HG02798 (cell line): ENCODE measurements around the gene OR51S1.
"Not testable (repeated sequence)": the region's sequence is repeated elsewhere in the genome, so short reads cannot be mapped to it uniquely, and the experiment has no call there.

Source experiments
- ATAC-seq: cut with Tn5 transposase; IDR thresholded peaks from one replicate; pipeline ENCODE4 v1.9.1; 2021; ENCODE audit warnings: mild to moderate bottlenecking; ENCODE audit not compliant: unreplicated experiment, poor library complexity

The OR51S1 gene, protein sequence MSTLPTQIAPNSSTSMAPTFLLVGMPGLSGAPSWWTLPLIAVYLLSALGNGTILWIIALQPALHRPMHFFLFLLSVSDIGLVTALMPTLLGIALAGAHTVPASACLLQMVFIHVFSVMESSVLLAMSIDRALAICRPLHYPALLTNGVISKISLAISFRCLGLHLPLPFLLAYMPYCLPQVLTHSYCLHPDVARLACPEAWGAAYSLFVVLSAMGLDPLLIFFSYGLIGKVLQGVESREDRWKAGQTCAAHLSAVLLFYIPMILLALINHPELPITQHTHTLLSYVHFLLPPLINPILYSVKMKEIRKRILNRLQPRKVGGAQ

DNA sequence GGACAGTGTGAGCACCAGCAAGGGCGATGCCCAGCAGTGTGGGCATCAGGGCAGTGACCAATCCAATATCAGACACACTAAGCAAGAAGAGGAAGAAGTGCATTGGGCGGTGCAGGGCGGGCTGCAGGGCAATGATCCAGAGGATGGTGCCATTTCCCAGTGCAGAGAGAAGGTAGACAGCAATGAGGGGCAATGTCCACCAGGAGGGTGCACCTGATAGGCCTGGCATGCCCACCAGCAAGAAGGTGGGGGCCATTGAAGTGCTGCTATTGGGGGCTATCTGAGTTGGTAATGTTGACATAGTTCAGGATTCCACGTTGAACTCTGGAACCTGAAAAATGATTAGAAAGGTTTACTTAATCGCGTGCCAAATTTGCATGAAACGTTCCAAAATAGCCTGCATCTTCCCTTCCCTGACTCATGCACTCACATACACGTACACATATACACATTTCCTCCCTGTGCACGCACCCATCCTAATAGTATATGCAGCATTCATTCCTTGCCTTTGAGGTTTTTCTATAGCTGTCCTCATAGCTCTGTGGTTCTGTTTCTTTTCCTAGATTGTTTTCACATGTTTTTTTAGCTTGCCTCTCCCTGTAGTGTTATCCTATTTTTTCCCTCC lies at the start of gene OR51S1:
Gene OR51S1, minus strand, starts transcription at position 301 of the 625 bp plus-strand sequence. Its CDS starts 0 bp downstream, at position 301.
- no peak for ATAC-seq

DNA sequence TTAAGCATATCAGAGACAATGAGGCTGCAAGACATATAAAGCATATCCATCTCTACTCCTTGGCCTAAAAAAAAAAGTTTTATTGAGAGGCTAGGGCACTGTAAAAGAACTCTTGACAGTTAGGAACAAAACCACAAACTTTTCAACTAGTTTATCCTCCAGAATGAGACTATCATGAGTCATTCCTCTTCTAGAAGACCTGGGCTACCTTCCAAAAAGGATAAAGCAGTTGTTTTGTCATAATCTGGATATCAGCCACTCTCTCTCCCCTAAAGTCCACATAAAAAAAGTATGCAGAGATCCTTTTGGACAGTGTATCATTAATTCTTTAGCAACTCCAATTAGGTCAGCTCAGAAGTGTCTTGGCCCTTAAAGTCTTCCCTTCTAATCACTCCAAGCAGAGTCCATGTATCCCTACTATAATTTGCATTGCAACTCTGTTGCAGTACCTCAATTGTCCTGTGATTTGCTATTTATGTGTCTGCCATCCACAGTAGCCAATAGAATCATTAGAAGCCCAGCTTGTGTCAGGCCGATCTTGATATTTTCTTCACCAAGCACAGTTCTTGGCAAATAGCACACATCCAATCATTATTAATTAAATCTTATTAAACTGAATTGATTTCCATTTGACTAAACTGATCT lies 43.1 kb upstream of the OR51S1 start:
- ATAC-seq: no peak

DNA sequence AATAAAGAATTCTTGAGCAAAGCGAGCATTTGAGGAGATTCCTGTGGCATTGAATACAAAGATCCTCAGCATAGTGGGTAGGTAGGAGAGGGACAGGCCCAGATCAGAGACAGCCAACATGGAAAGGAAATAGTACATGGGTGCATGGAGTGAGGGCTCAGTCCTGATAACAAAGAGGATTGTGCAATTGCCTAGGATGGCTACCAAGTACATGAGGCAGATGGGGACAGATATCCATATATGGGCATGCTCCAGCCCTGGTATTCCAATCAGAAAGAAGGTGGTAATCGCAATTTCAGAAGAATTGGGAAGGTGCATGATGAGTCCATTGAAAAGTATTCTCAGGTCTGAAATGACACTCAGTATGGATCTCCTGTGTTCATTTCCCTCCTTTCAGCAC lies 41.3 kb upstream of the OR51S1 start:
- no peak for ATAC-seq

DNA sequence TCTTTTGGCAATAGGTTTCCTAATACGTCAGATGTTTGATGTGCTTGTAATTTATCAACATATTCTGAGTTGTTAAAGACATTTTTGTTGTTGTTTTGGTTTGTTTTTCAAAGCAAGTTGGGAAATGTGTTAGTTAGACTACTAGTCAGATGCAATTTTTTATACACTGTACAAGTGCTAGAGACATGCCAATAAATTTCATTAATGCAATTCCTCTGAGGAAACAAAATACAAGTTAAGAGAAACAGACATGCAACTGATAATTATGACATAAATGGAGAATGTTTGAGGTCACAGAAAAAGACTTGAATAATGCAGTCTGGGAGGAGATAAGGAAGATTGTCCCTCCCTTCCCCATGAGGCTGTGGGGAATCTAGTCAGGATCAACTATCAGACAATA lies 38.6 kb upstream of the OR51S1 start:
- no peak for ATAC-seq

DNA sequence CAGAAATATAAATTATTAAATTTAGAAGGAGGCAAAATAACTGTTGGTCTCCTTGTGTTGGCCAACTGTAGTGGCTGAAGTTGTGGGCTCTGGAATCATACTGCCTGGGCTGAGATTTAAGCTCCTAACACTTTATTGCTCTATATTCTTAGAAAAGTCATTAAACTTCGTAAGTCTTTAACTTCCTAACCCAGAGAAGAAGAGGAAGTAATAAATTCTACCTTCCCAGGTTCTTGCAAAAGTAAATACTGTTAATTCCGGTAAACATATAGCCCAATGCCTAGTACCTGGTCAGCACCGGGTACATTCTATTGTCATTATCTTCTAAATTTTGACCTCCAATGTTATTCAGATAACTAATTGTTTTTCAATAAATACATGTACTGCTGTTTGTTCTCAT lies 37.2 kb upstream of the OR51S1 start:
- ATAC-seq: no peak

DNA sequence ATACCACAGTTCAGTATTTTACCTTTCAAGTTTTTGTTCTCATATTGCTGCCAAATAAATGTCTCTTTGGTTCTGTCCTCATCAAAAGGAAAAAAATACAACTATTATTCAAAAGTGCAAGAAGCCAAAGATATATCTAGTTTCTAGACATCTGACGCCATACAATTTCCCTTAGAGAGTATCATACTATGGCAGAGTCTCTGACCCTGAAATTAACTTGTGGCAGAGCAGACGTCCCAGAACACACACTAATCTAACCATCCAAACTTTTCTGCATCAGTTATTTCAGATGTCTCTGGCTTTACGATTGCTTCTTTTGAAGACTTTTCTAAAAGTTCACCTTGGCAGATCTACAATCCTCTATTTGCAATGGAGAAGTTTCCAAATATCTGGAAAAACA lies 35.4 kb upstream of the OR51S1 start:
- ATAC-seq: no peak

DNA sequence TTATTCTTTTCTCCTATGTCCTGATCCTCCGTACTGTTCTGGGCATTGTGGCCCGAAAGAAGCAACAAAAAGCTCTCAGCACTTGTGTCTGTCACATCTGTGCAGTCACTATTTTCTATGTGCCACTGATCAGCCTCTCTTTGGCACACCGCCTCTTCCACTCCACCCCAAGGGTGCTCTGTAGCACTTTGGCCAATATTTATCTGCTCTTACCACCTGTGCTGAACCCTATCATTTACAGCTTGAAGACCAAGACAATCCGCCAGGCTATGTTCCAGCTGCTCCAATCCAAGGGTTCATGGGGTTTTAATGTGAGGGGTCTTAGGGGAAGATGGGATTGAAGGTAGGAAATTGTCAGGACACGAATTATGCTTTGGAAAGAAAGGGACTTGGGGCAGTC lies 33.5 kb upstream of the OR51S1 start:
- ATAC-seq: no peak

DNA sequence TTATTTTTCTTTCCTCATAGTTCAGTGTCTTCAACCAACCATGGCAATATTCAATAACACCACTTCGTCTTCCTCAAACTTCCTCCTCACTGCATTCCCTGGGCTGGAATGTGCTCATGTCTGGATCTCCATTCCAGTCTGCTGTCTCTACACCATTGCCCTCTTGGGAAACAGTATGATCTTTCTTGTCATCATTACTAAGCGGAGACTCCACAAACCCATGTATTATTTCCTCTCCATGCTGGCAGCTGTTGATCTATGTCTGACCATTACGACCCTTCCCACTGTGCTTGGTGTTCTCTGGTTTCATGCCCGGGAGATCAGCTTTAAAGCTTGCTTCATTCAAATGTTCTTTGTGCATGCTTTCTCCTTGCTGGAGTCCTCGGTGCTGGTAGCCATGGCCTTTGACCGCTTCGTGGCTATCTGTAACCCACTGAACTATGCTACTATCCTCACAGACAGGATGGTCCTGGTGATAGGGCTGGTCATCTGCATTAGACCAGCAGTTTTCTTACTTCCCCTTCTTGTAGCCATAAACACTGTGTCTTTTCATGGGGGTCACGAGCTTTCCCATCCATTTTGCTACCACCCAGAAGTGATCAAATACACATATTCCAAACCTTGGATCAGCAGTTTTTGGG lies 33.0 kb upstream of the OR51S1 start, which contains the start of gene OR51T1:
Gene OR51T1, plus strand, starts transcription at position 41 of the 641 bp plus-strand sequence. Its CDS starts 0 bp downstream, at position 41.
- ATAC-seq: no peak

DNA sequence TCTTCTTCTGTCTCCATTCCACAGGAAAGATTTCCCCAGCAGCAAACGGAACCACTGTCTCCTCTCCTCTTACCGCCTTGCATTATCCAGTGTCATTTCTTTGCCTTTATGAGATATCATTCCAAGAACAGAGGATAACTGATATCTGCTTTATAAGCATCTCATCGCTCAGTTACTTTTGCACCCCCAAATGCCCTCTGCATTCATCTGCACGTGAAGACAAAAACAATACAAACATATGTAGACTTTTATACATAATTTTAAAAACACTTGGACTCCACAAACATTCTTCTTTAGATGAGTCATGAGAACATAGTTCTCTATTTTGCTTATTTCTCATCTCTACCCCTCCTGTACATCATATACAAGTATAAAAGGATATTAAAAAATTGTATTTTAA lies 32.2 kb upstream of the OR51S1 start:
- no peak for ATAC-seq

DNA sequence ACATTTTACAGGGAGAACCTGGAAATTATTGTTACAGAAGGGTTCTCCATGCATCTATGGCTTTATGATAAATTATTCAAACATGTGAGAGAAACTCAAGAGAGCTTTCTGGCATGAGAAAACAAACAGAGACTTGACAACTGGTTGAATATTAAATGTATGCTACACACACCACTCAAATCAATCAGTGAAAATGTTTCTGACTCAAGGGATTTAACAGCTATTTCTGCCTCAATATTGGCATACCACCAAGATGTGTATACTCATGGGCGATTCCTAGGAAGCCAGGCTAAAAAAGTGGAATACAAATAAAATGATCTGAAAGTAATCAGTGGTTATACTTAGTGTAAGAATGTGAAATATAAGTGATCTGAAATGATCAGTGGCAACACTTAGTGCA lies 16.8 kb upstream of the OR51S1 start:
- ATAC-seq: no peak

DNA sequence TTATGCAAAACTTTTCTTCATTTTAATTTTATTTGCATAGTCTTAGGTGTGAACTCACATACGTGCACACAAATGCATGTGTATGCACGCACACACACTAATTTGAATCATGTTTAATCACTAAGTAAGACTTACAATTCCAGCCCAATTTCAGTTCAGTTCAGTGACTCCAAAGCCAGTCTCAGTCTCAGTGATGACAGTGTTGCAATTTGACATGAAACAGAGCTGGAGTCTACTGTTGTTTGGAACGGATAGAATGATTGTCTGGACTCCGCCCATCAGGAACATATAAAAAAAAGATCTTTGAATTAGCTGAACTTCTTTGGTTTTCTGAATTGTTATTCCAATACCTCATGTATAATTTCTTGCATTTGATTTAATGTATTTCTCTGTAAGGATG lies 14.9 kb upstream of the OR51S1 start:
- no peak for ATAC-seq

DNA sequence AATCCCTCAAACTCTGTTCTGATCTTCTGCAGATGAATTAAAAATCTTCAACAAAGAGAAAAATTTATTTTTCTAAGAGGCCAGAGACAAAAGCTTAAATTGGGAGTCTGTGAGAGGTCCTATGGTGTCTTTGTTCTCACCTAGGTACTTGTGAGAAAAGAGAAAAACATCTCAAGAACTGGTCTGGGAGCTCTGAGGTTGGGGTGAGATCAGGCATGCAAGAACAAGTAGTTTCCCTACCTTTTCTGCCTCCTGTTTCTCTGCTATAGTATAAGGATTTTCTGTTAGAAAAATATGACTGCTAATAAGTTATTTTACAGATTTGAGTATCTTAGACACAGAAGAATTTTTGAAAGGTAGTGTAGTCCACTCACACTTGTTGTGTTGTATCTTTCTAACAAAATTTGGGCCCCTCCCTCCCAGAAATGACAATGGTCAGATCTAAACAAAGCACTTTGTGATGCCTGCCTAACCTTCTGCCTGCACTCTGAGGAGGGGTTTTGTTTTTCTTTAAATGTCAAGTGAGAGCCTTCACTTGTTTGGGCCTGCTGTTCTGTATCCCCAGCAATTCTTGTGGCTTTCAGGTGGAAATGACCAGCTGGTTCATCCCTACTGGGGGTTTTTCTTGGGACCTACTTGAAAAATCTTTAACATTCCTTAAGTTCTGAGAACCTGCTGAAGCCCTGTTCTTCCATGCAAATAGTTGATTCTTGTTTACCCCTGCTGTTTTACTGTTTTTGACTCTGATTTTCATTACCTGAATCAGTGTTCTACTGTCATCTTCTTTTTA lies 13.6 kb upstream of the OR51S1 start:
- ATAC-seq: no peak

DNA sequence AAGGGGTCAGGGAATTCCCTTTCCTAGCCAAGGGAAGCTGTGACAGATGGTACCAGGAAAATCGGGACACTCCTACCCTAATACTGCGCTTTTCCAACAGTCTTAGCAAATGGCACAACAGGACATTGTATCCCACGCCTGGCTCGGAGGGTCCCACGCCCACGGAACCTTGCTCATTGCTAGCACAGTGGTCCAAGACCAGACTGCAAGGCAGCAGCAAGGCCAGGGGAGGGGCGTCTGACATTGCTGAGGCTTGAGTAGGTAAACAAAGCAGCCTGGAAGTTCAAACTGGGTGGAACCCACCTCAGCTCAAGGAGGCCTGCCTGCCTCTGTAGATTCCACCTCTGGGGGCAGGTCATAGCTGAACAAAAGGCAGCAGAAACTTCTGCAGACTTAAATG lies 5.3 kb upstream of the OR51S1 start:
- not testable (repeated sequence) for ATAC-seq

DNA sequence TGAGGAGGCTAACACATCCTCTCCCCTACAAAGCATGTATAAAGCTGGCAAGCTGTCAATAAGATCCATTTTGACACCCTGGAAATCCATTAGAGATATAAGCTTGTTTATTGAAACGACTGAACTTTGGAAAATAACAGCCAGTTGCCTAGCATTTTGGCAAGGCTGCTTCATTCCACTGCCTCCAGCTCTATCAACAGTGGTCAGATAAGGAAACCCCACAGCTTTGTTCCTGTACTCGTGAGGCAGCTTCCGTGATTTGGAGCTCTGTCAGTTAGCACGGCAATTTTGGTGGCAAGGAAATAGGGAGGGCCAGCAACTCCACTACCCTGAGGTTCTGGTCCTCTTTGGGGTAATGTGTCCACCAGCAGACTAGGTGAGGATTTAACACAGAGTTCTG lies 2.0 kb upstream of the OR51S1 start:
- no peak for ATAC-seq

DNA sequence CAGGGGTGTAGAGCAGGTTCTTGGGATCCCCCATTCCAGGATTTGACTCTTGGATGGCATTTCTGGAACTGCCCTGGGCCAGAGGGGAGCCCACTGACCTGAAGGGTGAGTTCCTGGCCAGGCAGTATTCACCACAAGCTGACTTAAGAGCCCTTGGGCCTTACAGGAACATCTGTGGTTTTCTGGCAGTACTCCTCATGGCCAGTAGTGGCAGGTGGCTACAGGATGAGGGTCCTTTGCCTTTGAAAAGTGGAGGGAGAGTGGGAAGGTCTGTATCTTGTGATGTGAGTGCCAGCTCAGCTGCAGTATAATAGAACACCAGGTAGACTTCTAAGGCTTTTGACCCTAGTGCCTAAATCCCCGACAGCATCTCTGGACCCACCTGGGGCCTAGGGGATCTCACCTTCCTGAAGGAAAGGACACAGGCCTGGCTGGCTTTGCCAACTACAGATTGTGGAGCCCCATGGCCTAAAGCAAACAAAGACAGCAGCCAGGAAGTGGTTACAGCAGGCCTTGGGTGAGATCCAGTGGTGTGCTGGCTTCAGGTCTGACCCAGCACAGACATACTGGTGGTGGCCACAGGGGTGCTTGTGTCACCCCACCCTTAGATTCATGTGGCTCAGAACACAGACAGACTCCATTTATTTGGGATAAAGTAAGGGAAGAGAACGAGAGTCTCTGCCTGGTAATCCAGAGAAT lies 9.0 kb downstream of the OR51S1 start:
- no peak for ATAC-seq

DNA sequence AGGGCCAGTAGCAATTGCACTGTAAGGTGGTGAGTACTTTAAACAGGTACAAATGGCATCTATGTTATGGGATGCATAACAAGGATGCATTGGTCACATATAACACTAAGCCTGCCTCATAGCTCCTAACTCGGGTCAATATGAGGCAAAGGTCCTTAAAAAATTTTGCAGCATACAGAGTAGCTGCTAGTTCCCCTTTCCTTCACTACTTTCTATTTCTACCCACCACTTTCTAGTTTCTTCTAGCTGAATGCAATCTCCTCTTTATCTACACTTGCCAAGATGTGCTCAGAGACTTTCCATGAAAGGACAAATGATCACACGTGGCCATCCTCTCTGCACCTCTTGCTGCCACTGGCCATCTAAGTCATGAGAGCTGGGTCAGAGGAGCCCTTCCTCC lies 18.1 kb downstream of the OR51S1 start:
- no peak for ATAC-seq

DNA sequence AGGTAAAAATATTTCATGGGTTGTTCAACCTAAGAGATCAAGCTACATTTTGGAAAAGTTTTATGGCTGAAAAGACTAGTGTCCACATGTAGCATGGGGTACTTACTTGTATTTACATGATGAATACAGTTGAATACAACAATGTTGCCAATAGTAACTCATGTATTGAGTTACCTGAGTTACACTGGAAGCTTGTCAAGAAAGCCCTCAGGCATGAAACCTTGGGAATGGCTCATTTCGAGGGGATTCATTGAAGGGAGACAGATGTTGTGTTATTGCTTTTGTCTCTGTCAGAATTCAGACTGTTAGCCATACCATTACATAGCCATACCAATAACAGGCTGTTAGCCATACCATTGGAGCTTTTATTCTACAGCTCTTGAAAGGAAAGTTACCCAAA lies 18.7 kb downstream of the OR51S1 start:
- ATAC-seq: no peak

DNA sequence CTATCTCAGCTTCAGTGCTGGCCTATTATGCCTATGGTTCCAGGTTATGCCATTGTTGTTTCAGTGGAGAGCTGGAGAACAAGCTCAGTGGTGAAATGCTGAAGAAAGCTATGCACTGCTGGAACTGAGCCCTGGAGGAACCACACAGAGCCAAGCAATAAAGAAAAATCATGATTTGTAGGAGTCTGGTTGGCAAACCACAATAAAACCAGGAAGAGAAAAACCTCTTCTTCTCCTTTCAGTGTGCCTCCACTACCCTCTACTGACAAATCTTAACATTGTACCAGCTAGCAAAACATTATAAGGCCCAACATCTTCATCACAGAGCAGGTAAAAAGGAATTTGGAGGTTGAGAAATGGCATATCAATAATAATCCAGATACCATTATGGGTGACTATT lies 22.6 kb downstream of the OR51S1 start:
- no peak for ATAC-seq

DNA sequence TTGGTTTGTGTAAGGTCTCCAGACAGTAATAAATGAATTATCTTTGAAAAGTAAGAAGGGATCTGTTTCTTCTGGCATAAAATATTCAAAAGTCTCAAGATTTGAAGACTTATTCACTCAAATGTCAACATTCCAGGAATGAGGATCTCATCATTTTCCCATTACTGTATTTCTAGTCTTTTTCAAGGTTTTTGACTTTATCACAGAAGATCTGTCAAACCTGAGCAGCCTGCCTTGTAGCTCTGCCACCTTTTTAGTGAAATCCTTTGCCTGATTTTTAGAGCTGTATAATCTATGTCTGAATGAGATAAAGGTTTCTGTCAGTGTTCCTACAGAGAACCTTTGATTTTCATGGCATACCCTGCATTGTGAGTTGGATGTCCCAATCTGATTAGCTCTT lies 23.9 kb downstream of the OR51S1 start:
- no peak for ATAC-seq

DNA sequence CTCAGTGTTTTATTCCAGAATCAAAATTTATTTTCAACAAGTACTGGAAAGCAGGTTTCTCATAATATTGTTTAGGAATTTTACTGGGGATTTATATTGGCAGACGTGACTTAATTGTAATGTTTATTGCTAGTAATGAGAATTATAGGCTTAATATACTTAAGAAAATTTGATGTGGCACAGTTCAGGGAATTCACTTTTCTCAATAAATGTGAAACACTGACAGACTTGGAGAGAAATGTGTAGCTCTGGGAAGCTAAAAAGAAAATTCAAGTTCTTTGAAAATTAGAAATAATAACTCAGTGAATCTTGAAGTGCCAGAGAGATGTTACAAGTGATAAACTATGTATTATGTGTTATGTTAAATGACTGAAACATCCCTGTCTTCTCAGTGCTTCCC lies 28.0 kb downstream of the OR51S1 start, which contains the start of gene OR51F2:
Gene OR51F2, plus strand, starts transcription at position 301 of the 400 bp plus-strand sequence. CDS start 101 bp downstream, outside the sequence.
- no peak for ATAC-seq
